Pancreas (tissue), 10 donors: ENCODE measurements around the gene RRP1B. TPM values are rescaled to one million over a fixed set of nuclear protein-coding genes. Genes with fewer than 3 reads are reported as not detected.

ENCODE experiments used
- ATAC-seq, 4 donors: fragments of 200-7000 bp; cut with Tn5 transposase; one replicate each; pipeline versions ENCODE4 v1.8.0 to v1.9.1; 2020; ENCODE audit warnings: mild to moderate bottlenecking in 4 of 4, moderate library complexity in 4 of 4
- DNase-seq, 6 donors: peaks; one replicate each; pipeline ENCODE4 v3.0.0-alpha.2; 2020
- FAIRE-seq: peaks from 2 replicates; lab custom pipeline; 2012; peaks lifted over from hg19 to GRCh38; lab: Jason Lieb, UNC
- H3K27ac ChIP-seq, 4 donors: fragments of 200-600 bp; sonication (generic); 1 replicate in 3 of 4; 2 replicates in 1 of 4; pipeline versions ENCODE4 v1.5.0 to v1.8.0; 2020
- H3K27me3 ChIP-seq, 4 donors: fragments of 200-600 bp; one replicate each; pipeline ENCODE4 v1.8.0; 2021
- H3K36me3 ChIP-seq, 3 donors: fragments of 200-600 bp; sonication (generic) in 1 of 3; one replicate each; pipeline versions ENCODE4 v1.5.0 to v1.8.0; 2020 to 2021
- H3K4me1 ChIP-seq, 3 donors: fragments of 200-600 bp; one replicate each; pipeline ENCODE4 v1.8.0; 2021
- H3K4me3 ChIP-seq, 4 donors: fragments of 200-600 bp; sonication (generic) in 2 of 4; one replicate each; pipeline versions ENCODE4 v1.5.0 to v1.8.0; 2020 to 2021
- H3K9me3 ChIP-seq, 4 donors: fragments of 200-600 bp; one replicate each; pipeline ENCODE4 v1.8.0; 2021
- CTCF ChIP-seq, 4 donors: fragments of 200-600 bp; sonication (generic) in 3 of 4; IDR thresholded peaks; one replicate each; pipeline versions ENCODE4 v1.5.0 to v1.8.0; 2021; ENCODE audit warnings: antibody characterized with exemption in 4 of 4
- WGBS, 2 donors: extraction: QIAGEN DNeasy Blood & Tissue Kit; methylation state at CpG; one replicate each; pipeline ENCODE4 v1.1.7; 2013; 5-methylcytosine and 5-hydroxymethylcytosine counted together
- intact Hi-C, 3 donors: fragments of 100-400 bp; cut with DNase I; formaldehyde crosslinking; loops; one replicate each; pipeline versions ENCODE4 v1.11.1 to v1.14.2; 2022
- polyA plus RNA-seq, 2 donors: library from polyadenylated mRNA; stranded (reverse); fragments of 200-250 nt; gene quantifications; one replicate each; pipeline ENCODE4 v1.2.3, GENCODE V29; 2013
- total RNA-seq, 6 donors: library from RNA; stranded (reverse); fragmentation: NEBNext Ultra II Directional in 4 of 6; extraction: Animal tissue kit (Norgen Biotek cat#: 25700) in 4 of 6; gene quantifications; one replicate each; pipeline versions ENCODE4 v1.2.1 to v1.2.4, GENCODE V29; 2021 to 2023
- donor health status: healthy with polysubstance abuse.
- donor health status: DM: no; HTN: no; CAD: no; lungs with moderate emphysema.
- donor health status: DM: no; HTN: no; CAD: no.
- donor health status: control.
- donor health status: control.
- donor health status: Bipolar disorder and iron deficiency.
- donor health status: DM: yes; HTN: yes; CAD: no.
- donor health status: DM: no; HTN: no; CAD: no.
- donor health status: DM: no; HTN: no; CAD: no.
- donor health status: DM: yes; HTN: yes; CAD: no.

RRP1B gene
- total and polyA plus RNA-seq, 8 donors = 4.4 to 13.3 (median 9.0) TPM

- FAIRE-seq (no peak), ATAC-seq (peak in 2 of 4 donors; percentile 32 to 36), DNase-seq (peak in 1 of 6 donors; percentile 44)
- no peak for TF ChIP-seq CTCF (IDR thresholded peaks at IDR 0.05)
- WGBS, 2 donors = 89 to 92% methylated on average over 27 of the region's 27 CpGs
- H3K4me3 ChIP-seq = no peak overlapping the region
- H3K27me3 ChIP-seq = no peaks in the 10 kb centered on the region
- peaks cover 7 to 67% (median 34%) of the 10 kb centered on the region in 3 donors for H3K36me3 ChIP-seq
- H3K4me1 ChIP-seq = no peaks in the 10 kb centered on the region
- intact Hi-C loops = no loop called here
- no peak overlapping the region for H3K27ac ChIP-seq
- H3K9me3 ChIP-seq = no peaks in the 10 kb centered on the region
Measured at GRCh38 chr21:43687566-43688399, 28.4 kb downstream of the RRP1B start.

- Histone ChIP-seq H3K36me3 (peaks cover 7 to 56% (median 34%) of the 10 kb centered on the region in 3 donors), H3K27me3 (no peaks in the 10 kb centered on the region), H3K4me3 (no peak overlapping the region), H3K27ac (no peak overlapping the region), H3K9me3 (no peaks in the 10 kb centered on the region), H3K4me1 (no peaks in the 10 kb centered on the region)
- no peak for FAIRE-seq
- ATAC-seq = no peak
- TF ChIP-seq CTCF (IDR thresholded peaks at IDR 0.05) = no peak
- WGBS, 2 donors = 94 to 95% methylated on average over 12 of the region's 12 CpGs
- intact Hi-C loops = no loop called here
- DNase-seq = peak in 1 of 6 donors; percentile 36
Measured at GRCh38 chr21:43688906-43689305, 29.5 kb downstream of the RRP1B start.

GRCh38 chr21:43689556-43690337, 30.4 kb downstream of the RRP1B start:
- H3K4me3 ChIP-seq = no peak overlapping the region
- intact Hi-C loops = loop anchor here in 1 of 3 donors (10.0 kb wide), 1 partner anchor 65 kb away; no protein-coding TSS in a partner anchor
- no peak overlapping the region for H3K27ac ChIP-seq
- H3K9me3 ChIP-seq = no peaks in the 10 kb centered on the region
- 94% methylated on average over 32 of the region's 32 CpGs for WGBS, 2 donors
- no peaks in the 10 kb centered on the region for H3K4me1 ChIP-seq
- DNase-seq (peak in 1 of 6 donors; percentile 61), ATAC-seq (no peak), FAIRE-seq (no peak)
- TF ChIP-seq CTCF (IDR thresholded peaks at IDR 0.05) = no peak
- peaks cover 2 to 48% (median 34%) of the 10 kb centered on the region in 3 donors for H3K36me3 ChIP-seq
- H3K27me3 ChIP-seq = no peaks in the 10 kb centered on the region

- peaks cover 2 to 42% (median 34%) of the 10 kb centered on the region in 3 donors for H3K36me3 ChIP-seq
- no peak overlapping the region for H3K27ac ChIP-seq
- H3K9me3 ChIP-seq = no peaks in the 10 kb centered on the region
- H3K4me3 ChIP-seq = no peak overlapping the region
- no peaks in the 10 kb centered on the region for H3K4me1 ChIP-seq
- intact Hi-C loops = loop anchor here in 1 of 3 donors (10.0 kb wide), 1 partner anchor 64 kb away; no protein-coding TSS in a partner anchor
- H3K27me3 ChIP-seq = no peaks in the 10 kb centered on the region
- DNase-seq = peak in 1 of 6 donors; percentile 25
- FAIRE-seq = no peak
- TF ChIP-seq CTCF (IDR thresholded peaks at IDR 0.05) = no peak
- no peak for ATAC-seq
- WGBS, 2 donors = 93% methylated on average over 7 of the region's 7 CpGs
Measured at GRCh38 chr21:43690346-43690745, 31.0 kb downstream of the RRP1B start.
